HG03571 (cell line): ENCODE results near the gene NFE2L1.
"Not testable (repeated sequence)": the region's sequence is repeated elsewhere in the genome, so short reads cannot be mapped to it uniquely, and the experiment has no call there.

ENCODE experiments used
- ATAC-seq: cut with Tn5 transposase; IDR thresholded peaks from one replicate; pipeline ENCODE4 v1.9.1; 2021; ENCODE audit not compliant: unreplicated experiment

NFE2L1 gene

GRCh38 chr17:48047741-48048383, at the start of gene NFE2L1:
Gene NFE2L1, plus strand, starts transcription at chr17:48048359. Its CDS starts 2,760 bp downstream, at chr17:48051119.
- peak; percentile 88 for ATAC-seq

- ATAC-seq: no peak
These were observed 48.6 kb upstream of the NFE2L1 start for GRCh38 chr17:47999582-47999981.

GRCh38 chr17:48001197-48001596, 47.0 kb upstream of the NFE2L1 start:
- no peak for ATAC-seq

- ATAC-seq: not testable (repeated sequence)
These were observed 46.5 kb upstream of the NFE2L1 start for GRCh38 chr17:48001657-48002056.

GRCh38 chr17:48002266-48002915, 45.8 kb upstream of the NFE2L1 start:
- no peak for ATAC-seq

- no peak for ATAC-seq
These were observed 45.2 kb upstream of the NFE2L1 start for GRCh38 chr17:48002916-48003416.

- no peak for ATAC-seq
These were observed 44.6 kb upstream of the NFE2L1 start for GRCh38 chr17:48003417-48004151.

GRCh38 chr17:48004983-48005382, 43.2 kb upstream of the NFE2L1 start:
- no peak for ATAC-seq

- no peak for ATAC-seq
These were observed 41.0 kb upstream of the NFE2L1 start for GRCh38 chr17:48006936-48007709.

GRCh38 chr17:48010193-48010592, 38.0 kb upstream of the NFE2L1 start:
- ATAC-seq: no peak

GRCh38 chr17:48011405-48012150, 36.6 kb upstream of the NFE2L1 start:
- ATAC-seq: no peak

- no peak for ATAC-seq
These were observed 36.0 kb upstream of the NFE2L1 start for GRCh38 chr17:48012151-48012520.

- no peak for ATAC-seq
These were observed 35.5 kb upstream of the NFE2L1 start for GRCh38 chr17:48012654-48013053.

GRCh38 chr17:48013876-48014594, 34.1 kb upstream of the NFE2L1 start:
- ATAC-seq: no peak

GRCh38 chr17:48014595-48015111, 33.5 kb upstream of the NFE2L1 start:
- no peak for ATAC-seq

- no peak for ATAC-seq
These were observed 32.0 kb upstream of the NFE2L1 start for GRCh38 chr17:48016112-48016511.

- ATAC-seq: peak; percentile 5
These were observed 30.4 kb upstream of the NFE2L1 start for GRCh38 chr17:48017817-48018158.

- ATAC-seq: no peak
These were observed 26.2 kb upstream of the NFE2L1 start for GRCh38 chr17:48021934-48022333.

GRCh38 chr17:48022901-48023300, 25.3 kb upstream of the NFE2L1 start:
- ATAC-seq: no peak
